ENCODE data around the gene MAU2.

GRCh38 chr19:19343762-19344161, 23.1 kb downstream of the MAU2 start:
- TF ChIP-seq POLR2A (IDR thresholded peaks at IDR 0.05) = no peak
- TF ChIP-seq CTCF (IDR thresholded peaks at IDR 0.05) = no peak
